ENCODE data around the gene HACD2. TPM values are rescaled to one million over a fixed set of nuclear protein-coding genes. Genes with fewer than 3 reads are reported as not detected.

HACD2 gene
- total RNA-seq, 1 donor from 2014 or later = 34.3 TPM

GRCh38 chr3:123536153-123536895, 48.5 kb downstream of the HACD2 start:
- TF ChIP-seq CTCF (IDR thresholded peaks at IDR 0.05; ENCODE audit: insufficient read depth, low read depth, low read length) = no peak
- TF ChIP-seq EZH2 (IDR thresholded peaks at IDR 0.05; ENCODE audit: insufficient read depth, low read length) = no peak
- Mint-ChIP-seq H3K4me3 (ENCODE audit: unreplicated experiment) (no peak overlapping the region), H3K27me3 (ENCODE audit: low read depth, unreplicated experiment) (no peaks in the 10 kb centered on the region), H3K4me1 (ENCODE audit: low read depth, unreplicated experiment) (peaks cover 9% of the 10 kb centered on the region), H3K9me3 (ENCODE audit: unreplicated experiment) (no peaks in the 10 kb centered on the region), H3K27ac (ENCODE audit: unreplicated experiment) (no peak overlapping the region), H3K36me3 (ENCODE audit: low read depth, unreplicated experiment) (no peaks in the 10 kb centered on the region)
- Histone ChIP-seq H3K36me3 (ENCODE audit: insufficient read depth, low read length) (no peaks in the 10 kb centered on the region), H3K27ac (ENCODE audit: low read depth, low read length) (no peak overlapping the region), H3K79me2 (ENCODE audit: insufficient read depth, low read length) (peaks cover 12% of the 10 kb centered on the region), H3K9ac (ENCODE audit: low read length) (no peak overlapping the region), H3K4me2 (ENCODE audit: low read length) (no peak overlapping the region), H3K9me3 (ENCODE audit: insufficient read depth, low read depth, low read length) (no peaks in the 10 kb centered on the region), H3K4me1 (ENCODE audit: insufficient read depth, low read length) (peaks cover 9% of the 10 kb centered on the region), H3K4me3 (ENCODE audit: insufficient read depth, low read depth, low read length) (no peak overlapping the region), H4K20me1 (ENCODE audit: insufficient read depth, low read length) (peaks cover 21% of the 10 kb centered on the region), H2AFZ (ENCODE audit: low read depth, low read length) (no peak overlapping the region), H3K27me3 (ENCODE audit: insufficient read depth, low read length) (no peaks in the 10 kb centered on the region)
- no peak for FAIRE-seq
- no peak for DNase-seq (ENCODE audit: low read depth)

DNA sequence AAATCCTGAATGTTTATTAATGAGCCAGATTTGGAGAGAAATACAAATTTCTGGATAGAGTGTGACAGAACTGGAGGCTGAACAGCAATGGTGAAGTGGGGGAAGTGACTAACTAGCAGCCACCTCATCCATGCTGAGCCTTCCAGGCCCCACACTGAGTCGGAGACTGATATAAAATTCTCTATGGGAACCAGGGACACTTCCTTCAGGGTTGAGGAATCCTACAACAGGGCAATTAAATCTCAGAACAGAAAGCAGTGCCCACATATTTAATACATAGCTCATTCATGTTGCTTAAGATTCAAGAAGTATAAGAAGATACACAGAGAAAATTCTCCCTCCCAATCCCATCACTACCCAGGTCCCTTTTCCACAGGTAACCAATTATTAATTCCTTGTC, 49.3 kb downstream of the HACD2 start:
- H3K4me1 Mint-ChIP-seq (ENCODE audit: low read depth, unreplicated experiment) = peaks cover 9% of the 10 kb centered on the region
- Histone ChIP-seq H3K27me3 (ENCODE audit: insufficient read depth, low read length) (no peaks in the 10 kb centered on the region), H3K36me3 (ENCODE audit: insufficient read depth, low read length) (no peaks in the 10 kb centered on the region), H3K27ac (ENCODE audit: low read depth, low read length) (no peak overlapping the region), H3K9me3 (ENCODE audit: insufficient read depth, low read depth, low read length) (no peaks in the 10 kb centered on the region), H4K20me1 (ENCODE audit: insufficient read depth, low read length) (peaks cover 21% of the 10 kb centered on the region), H3K9ac (ENCODE audit: low read length) (no peak overlapping the region), H3K4me3 (ENCODE audit: insufficient read depth, low read depth, low read length) (no peak overlapping the region), H3K4me1 (ENCODE audit: insufficient read depth, low read length) (peaks cover 9% of the 10 kb centered on the region), H2AFZ (ENCODE audit: low read depth, low read length) (no peak overlapping the region), H3K79me2 (ENCODE audit: insufficient read depth, low read length) (peaks cover 12% of the 10 kb centered on the region), H3K4me2 (ENCODE audit: low read length) (peak overlapping the region; percentile 23)
- FAIRE-seq (no peak), DNase-seq (ENCODE audit: low read depth) (peak; percentile 39)
- peak overlapping the region; percentile 70 for H3K27ac Mint-ChIP-seq (ENCODE audit: unreplicated experiment)
- no peaks in the 10 kb centered on the region for H3K27me3 Mint-ChIP-seq (ENCODE audit: low read depth, unreplicated experiment)
- no peak for TF ChIP-seq EZH2 (IDR thresholded peaks at IDR 0.05; ENCODE audit: insufficient read depth, low read length)
- TF ChIP-seq CTCF (IDR thresholded peaks at IDR 0.05; ENCODE audit: insufficient read depth, low read depth, low read length) = no peak
- no peaks in the 10 kb centered on the region for H3K9me3 Mint-ChIP-seq (ENCODE audit: unreplicated experiment)
- H3K4me3 Mint-ChIP-seq (ENCODE audit: unreplicated experiment) = no peak overlapping the region
- no peaks in the 10 kb centered on the region for H3K36me3 Mint-ChIP-seq (ENCODE audit: low read depth, unreplicated experiment)

DNA sequence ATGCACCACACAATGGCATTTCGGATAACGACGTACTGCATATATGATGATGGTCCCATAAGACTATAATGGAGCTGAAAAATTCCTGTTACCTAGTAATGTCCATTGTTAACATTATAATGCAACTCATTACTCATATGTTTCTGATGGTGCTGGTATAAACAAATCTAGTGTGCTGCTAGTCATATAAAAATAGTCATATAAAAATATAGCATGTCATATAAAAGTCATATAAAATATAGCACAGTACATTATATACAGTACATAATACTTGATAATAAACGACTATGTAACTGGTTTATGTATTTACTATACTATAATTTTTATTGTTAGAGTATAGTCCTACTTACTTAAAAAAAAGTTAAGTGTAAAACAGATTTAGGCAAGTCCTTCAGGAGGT, 50.6 kb downstream of the HACD2 start:
- FAIRE-seq = no peak
- no peak overlapping the region for H3K4me2 ChIP-seq (ENCODE audit: low read length)

More for the DNA sequence above, 50.6 kb downstream of the HACD2 start:
- TF ChIP-seq CTCF (IDR thresholded peaks at IDR 0.05; ENCODE audit: insufficient read depth, low read depth, low read length) (no peak), EZH2 (IDR thresholded peaks at IDR 0.05; ENCODE audit: insufficient read depth, low read length) (no peak)
- H2AFZ ChIP-seq (ENCODE audit: low read depth, low read length) = no peak overlapping the region
- Mint-ChIP-seq H3K9me3 (ENCODE audit: unreplicated experiment) (no peaks in the 10 kb centered on the region), H3K27me3 (ENCODE audit: low read depth, unreplicated experiment) (no peaks in the 10 kb centered on the region), H3K4me3 (ENCODE audit: unreplicated experiment) (no peak overlapping the region), H3K36me3 (ENCODE audit: low read depth, unreplicated experiment) (no peaks in the 10 kb centered on the region), H3K27ac (ENCODE audit: unreplicated experiment) (no peak overlapping the region), H3K4me1 (ENCODE audit: low read depth, unreplicated experiment) (peaks cover 9% of the 10 kb centered on the region)
- no peaks in the 10 kb centered on the region for H3K27me3 ChIP-seq (ENCODE audit: insufficient read depth, low read length)
- H4K20me1 ChIP-seq (ENCODE audit: insufficient read depth, low read length) = peaks cover 21% of the 10 kb centered on the region
- no peaks in the 10 kb centered on the region for H3K36me3 ChIP-seq (ENCODE audit: insufficient read depth, low read length)
- H3K27ac ChIP-seq (ENCODE audit: low read depth, low read length) = no peak overlapping the region
- peaks cover 5% of the 10 kb centered on the region for H3K4me1 ChIP-seq (ENCODE audit: insufficient read depth, low read length)
- no peak overlapping the region for H3K4me3 ChIP-seq (ENCODE audit: insufficient read depth, low read depth, low read length)
- H3K79me2 ChIP-seq (ENCODE audit: insufficient read depth, low read length) = peaks cover 12% of the 10 kb centered on the region
- no peaks in the 10 kb centered on the region for H3K9me3 ChIP-seq (ENCODE audit: insufficient read depth, low read depth, low read length)
- no peak overlapping the region for H3K9ac ChIP-seq (ENCODE audit: low read length)
- no peak for DNase-seq (ENCODE audit: low read depth)
